NCI-H2107 treated with DMSO at 0.1 percent for 48 hours (cell line): Measurements from ENCODE around the gene RITA1.
A peak's percentile ranks its signal among the peaks of the same experiment; 100 is the strongest.
"Not testable (repeated sequence)": the region's sequence is repeated elsewhere in the genome, so short reads cannot be mapped to it uniquely, and the experiment has no call there.

Experiments used
- DNase-seq: peaks from one replicate; lab custom pipeline; 2025; ENCODE audit not compliant: unreplicated experiment; lab: John Stamatoyannopoulos, UW

The RITA1 gene

DNA sequence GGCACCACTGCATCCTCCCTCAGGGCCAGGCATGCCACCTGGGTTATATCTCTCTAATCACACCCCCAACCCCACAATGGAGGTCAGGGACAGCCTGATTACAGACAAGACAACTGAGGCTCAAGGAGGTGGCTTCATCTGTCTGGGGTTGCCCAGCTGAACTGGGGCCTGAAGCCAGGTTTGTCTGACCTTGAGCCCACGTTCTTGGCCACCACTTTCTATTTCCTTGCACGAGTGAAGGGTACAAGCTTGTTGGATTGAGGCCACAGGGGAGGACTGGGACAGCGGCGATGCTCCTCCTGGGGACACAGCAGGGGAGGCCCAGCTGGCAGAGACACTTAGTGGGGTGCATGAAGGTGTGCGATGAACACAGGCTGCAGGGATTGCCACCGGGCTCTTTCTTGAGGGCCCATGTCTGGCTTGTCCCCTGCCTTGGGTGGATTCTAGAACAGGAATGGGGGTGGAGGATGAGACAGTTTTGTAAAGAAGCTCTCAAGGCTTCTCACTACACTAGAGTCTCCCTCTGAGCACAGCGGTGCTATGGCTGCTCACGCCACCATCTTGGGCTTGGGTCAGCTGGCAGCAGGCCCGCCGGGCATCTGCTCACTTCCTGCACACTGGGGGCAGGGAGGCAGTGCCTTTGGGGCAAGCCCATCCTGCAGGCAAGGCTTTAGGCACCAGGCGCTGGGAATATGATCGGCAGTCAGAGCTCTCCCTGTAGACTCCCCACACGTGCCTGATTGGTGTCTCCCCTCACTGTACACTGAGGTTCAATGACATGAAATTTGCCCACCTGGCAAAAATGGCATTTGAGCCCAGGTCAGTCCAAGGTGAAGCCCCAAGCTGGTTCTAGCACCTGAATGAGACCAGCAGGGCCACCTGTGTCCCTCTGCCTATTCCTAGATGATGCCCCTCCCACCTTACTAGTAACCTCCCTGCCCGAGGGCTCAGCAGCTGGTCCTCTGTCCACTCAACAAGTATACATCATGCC is 16.0 kb downstream of the RITA1 start:
- DNase-seq, result no peak

DNA sequence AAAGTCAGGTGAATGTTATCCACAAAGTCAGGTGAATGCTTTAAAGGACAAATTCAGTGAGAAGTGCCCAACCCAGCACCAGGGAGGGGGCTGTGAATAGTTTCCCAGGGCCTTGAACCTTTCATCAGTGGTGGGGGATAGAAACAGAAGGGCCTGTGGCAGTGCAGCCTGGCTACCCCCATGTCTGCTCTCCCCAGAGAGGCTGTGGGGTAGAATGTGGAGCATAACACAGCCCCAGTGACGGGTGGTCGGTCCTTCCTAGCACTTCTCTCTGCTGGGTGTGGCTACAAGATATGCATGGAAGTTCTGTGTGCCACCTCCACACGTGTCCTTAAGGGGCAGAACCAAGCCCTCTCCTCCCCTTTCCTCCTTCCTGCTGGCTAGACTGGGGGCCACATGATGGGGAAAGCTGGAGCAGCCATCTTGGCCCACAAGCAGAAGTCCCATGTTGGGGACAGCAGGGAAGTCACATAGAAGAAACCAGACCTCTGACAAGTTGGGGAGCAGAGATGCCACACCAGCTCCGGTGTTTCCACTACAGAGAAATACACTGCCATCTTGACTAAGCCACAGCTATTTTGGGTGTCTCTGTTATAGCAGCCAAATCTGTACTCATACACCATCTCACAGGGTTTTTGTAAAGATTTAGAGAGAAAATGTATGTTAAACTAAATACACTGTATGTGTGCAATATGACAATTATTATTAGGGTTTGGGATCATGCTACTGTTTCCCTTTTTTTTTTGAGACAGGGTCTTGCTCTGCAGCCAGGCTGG is 17.0 kb downstream of the RITA1 start:
- DNase-seq, result no peak

DNA sequence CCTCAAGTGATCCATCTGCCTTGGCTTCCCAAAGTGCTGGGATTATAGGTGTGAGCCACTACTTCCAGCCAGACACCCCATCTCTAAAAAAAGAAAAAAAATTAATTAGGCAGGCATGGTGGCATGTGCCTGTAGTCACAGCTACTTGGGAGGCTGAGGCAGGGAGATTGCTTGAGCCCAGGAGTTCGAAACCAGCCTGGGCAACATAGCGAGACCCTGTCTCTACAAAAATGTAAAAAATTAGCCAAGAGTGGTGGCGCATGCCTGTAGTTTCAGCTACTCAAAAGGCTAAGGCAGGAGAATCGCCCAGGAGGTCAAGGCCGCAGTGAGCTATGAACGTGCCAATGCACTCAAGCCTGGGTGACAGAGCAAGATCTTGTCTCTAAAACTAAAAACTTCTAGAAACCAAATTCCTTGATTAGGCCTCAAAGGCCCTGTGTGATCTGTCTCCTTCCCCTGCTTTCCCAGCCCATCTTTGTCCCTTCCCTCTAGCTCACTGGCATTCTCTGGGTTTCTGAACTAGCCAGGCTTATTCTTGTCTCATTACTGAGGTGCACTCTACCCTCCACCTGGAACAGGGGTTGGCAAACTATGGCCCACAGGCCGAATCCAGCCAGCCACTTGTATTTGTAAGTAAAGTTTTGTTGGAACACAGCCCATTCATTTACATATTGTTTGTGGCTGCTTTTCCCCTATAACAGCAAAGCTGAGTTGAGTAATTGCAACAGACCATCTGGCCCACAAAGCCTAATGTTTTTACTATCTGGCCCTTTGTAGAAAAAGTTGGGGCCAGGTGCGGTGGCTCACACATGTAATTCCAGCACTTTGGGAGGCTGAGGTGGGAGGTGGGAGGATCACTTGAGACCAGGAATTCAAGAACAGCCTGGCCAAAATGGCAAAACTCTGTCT is 18.6 kb downstream of the RITA1 start:
- DNase-seq, result no peak

DNA sequence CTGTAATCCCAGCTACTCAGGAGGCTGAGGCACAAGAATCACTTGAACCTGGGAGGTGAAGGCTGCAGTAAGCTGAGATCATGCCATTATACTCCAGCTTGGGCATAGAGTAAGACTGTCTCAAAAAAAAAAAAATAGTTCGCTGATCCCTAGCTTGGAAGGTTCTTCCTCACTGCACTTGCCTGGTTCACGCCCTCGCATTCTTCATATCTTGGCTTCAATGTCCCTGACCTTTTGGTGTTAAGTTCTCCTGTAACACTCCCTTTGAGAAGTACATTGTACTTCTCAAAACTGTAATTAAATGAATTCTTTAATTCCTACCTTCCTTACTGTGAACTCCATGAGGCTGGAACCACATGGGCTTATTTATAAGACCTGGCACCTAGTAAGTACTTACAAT is 19.3 kb downstream of the RITA1 start:
- DNase-seq, result no peak

DNA sequence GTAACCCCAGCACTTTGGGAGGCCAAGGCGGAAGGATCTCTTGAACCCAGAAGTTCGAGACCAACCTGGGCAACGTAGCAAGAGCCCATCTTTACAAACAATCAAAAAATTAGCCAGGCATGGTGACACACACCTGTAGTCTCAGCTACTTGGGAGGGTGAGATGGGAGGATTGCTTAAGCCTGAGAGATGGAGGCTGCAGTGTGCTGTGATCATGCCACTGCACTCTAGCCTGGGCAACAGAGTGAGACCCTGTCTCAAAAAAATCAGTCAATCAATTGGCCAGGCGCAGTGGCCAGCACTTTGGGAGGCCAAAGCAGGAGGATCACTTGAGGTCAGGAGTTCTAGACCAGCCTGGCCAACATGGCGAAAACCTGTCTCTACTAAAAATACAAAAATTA is 21.3 kb downstream of the RITA1 start:
- not testable (repeated sequence) for DNase-seq

DNA sequence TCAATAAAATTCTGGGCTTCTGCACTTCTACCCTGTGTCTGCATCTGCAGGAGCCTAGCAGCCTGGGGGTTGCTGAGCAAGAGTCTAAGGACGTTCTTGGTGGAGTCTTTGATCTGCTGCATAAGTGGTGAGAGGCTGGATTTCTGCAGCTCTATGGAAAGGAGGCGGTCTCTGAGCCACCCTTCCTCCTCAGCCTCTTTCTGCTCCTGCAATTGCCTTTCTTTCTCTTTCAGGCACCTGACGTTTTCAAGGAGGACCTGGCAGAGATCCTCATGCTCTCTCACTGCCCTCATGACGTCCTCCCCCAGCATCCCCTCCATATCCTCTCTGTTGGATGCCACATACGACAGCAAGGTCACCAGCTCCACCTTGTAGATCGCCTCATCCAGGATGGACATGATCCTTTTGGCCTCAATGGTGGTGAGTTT is 22.1 kb downstream of the RITA1 start:
- no peak for DNase-seq

DNA sequence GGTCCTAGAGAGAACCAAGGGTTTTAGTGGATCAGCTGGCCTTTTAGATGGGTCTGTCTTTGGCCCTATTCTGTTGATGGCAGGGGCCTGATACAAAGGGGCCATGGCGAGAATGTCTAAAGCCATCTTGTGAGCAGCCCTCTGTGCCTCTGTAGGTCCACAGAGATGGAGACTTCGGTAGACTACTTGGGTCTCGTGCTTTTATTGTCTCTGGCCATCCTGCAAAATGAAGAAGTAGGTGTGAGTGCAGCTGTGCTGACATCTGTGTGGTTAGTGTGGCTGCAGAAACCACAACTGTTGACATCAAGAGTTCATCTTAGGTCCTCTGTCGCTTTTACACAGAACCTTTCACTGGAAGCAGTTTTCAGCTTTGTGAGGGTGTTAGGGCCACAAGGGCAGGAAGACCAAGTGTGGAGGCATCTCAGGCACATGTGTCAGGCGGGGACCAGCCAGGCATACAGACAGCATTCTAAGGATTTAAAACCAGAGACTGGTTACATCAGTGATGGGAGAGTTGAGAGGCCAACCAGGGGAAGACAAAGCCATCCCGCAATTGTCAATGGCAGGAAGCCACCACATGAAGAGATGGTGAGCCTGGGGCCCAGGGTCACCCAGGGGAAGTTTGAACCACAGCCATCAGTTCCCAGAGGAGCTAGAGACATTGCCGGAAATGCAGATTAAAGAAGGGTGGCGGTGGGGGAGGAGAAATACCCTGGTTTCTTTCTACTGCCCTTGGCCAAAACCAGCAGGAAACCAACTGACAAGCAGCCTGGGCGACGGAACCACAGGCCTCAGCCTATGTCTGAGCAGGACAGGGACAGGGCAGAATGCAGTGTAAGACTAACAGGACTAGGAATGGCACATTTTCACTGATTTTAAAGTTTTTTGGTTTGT is 22.8 kb downstream of the RITA1 start:
- no peak for DNase-seq

DNA sequence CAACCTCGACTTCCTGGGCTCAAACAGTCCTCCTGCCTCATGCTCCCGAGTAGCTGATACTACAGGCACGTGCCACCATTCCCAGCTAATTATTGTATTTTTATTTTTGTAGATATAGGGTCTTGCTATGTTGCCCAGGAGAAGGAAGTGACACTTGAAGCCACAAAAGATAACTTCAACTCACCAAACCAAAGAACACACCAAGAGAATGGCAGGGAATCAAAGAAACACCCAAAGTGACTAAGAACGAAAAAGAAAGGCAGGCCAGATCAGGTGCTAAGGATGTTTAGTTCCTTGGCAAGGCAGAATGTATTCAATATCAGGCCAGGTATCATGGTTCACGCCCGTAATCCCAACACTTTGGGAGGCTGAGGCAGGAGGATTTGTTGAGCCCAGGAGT is 25.6 kb downstream of the RITA1 start:
- no peak for DNase-seq

DNA sequence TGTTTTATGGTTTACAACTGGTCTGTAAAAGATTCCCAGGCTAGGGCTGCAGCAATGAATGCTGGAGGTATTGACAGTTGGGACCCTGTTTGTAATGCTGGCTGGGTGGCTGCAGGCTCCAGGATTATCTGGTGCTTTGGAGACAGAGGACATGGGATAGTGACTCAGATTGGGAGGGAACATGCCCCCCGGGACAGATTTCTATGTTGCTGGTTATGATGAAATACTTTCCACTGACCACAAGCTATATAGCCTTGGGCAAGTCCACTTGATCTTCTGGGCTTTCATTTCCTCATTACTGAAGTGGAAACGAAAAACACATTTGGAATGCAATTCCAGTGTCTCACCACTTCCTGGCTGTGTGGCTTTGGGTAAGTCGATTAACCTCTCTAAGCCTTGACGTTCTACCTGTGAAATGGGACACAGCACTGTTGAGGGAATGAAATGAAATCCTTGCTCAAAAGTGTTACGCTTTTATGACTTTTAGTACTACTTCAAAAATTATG is 29.4 kb downstream of the RITA1 start:
- no peak for DNase-seq

DNA sequence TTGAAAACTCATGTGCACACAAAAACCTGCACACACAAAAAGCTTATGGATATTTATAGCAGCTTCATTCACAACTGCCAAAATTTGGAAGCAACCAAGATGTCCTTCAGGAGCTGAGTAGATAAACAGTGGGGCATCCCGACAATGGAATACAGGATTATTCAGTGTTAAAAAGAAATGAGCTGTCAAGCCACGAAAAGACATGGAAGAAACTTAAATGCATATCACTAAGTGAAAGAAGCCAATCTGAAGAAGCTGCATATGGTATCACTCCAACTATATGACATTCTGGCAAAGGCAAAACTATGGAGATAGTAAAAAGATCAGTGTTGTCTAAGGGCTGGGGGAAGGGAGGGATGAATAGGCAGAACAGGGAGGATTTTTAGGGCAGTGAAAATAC is 30.5 kb downstream of the RITA1 start:
- no peak for DNase-seq

DNA sequence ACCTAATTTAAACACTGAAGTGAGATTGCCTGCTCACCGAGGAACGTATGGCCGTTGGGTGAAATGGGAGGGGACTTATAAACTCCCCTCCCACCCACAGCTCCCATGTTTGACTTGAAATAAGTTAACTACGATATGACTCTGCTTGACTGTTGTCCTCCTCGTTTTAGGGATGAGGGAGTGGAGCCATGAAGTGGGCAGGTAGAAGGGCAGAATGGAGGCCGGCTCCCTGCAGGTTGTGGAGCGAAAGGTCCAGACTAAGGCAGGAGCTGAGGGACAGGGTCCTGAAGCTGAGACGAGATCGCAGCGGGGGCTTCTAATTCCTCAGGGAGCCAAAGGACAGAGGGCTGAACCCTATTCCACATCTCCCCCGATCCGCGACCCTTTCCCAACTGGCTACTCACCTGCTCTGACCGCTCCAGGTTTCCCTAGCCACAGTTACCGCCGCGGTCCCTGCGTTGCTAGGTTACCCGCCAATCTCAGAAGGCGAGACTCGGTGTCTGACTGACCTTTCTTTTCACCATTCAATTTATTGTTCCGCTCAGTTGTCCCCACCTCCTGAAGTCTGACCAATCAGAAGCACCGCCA is 35.2 kb downstream of the RITA1 start:
- no peak for DNase-seq

DNA sequence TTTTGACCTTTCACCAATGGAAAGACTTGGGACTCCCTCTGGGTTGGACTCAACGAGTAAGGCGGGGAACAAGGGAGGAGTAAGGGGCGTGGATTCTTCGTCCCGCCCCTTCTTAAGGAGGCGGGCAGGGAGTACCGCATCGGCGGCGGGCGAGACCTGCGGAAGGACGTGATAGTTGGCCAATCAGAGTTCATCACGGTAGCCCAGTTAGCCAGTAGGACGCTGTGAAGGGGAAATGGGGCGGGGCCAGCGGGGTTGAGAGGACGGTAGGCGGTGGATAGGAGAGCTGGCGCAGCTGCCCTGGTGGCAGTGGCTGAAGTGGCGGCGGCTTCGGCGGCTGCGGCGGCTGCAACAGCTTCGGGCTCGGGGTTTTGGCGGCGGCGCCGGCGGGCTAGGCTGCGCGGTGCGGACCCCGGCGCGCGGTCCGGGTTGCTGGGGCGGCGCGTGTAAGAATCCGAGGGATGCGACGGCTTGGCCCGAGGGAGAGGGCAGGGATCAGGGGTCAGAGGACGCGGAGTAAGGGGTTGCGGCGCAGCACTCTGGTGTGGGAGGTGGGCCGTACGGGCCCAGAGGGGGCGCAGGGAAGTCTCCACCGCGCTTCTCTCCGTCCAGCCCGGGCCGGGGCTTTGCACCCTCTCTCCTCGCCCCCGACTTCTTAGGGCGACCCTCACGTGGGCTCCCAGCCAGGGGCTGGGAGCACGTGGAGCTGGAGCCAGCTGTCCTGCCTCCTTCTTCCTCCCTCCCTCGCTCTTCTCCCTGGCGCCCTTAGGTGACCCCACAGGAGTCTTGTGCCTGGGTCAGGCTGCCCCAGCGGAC is 35.9 kb downstream of the RITA1 start, which contains the start of gene TPCN1:
TPCN1 (plus strand) TSS at position 284 of the 816 bp plus-strand sequence. CDS start 5,389 bp downstream, outside the sequence.
- peak; percentile 100 for DNase-seq

DNA sequence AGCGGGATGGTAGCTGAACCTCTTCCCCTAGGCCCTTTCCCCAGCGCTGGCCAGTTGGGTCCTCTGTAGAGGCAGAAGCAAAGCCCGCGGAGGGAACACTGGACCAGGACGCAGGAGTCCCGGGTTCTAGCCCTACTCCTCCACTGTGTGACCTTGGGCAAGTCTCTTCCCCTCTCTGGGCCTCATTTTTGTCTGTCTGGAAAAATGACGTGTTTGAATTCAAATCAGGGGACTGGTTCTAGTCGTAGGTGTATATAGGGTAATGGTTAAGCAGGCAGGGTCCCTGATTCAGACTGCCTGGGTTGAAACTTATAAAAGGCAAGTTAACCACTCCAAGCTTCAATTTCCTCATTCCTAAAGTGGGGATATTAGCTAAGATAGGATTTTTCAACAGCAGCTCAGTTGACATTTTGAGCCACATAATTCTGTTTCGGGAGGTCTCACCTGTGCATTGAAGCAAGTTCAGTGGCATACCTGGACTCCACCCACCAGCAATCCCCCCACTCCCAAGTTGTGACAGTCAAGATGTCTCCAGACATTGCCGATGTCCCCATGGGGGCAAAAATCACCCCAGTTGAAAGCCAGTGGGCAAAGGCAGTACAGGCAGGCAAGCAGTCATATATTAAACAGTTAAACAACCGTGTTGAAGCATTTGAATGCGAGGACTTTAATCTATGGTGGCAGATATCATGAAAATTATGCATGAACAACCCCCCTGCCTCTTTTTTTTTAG is 36.6 kb downstream of the RITA1 start:
- DNase-seq, result no peak

DNA sequence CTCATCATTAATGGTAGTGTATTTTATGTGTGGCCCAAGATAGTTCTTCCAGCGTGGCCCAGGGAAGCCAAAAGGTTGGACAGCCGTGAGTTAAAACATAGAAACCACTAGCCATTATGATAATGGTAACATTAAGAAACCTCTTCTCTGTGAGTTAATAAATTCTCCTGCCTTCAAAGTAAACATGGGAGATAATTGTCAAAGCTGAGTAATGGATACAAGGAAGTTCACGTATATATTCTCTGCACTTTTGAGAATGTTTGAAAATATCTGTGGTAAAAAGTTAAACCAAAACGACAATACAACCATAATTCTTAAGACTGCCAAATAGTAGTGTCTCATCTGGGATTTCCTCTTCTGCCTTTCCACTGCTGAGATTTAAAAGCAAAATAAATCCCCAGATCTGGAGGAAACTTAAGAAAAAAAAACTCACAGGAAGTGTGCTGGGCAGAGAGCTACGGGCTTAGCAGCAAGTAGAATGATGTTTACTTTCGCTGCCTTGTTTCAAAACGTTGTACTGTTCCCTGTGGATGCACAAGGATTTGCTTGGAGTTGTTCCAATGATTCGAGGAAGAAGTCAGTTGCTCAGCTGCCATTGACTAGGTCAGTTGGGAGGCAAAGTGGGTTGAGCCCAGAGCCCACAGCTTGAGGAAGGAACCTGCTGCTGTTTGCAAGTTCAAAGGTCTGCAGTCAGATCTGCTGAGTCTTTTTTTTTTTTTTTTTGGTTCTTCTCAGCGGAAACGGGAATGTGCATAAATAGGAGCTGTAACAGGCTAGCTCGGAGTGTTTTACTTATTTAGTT is 37.4 kb downstream of the RITA1 start:
- peak; percentile 68 for DNase-seq

DNA sequence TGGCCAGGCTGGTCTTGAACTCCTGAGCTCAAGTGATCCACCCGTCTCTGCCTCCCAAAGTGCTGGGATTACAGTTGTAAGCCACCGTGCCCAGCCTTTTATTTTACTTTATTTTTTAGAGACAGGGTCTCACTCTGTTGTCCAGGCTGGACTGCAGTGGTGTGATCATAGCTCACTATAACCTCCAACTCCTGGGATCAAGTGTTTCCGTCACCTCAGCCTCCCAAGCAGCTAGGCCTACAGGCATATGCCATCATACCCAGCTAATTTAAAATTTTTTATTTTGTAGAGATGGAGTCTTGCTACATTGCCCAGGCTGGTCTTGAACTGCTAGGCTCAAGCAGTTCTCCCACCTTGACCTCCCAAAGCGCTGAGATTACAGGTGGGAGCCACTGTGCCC is 39.4 kb downstream of the RITA1 start:
- DNase-seq, result no peak

DNA sequence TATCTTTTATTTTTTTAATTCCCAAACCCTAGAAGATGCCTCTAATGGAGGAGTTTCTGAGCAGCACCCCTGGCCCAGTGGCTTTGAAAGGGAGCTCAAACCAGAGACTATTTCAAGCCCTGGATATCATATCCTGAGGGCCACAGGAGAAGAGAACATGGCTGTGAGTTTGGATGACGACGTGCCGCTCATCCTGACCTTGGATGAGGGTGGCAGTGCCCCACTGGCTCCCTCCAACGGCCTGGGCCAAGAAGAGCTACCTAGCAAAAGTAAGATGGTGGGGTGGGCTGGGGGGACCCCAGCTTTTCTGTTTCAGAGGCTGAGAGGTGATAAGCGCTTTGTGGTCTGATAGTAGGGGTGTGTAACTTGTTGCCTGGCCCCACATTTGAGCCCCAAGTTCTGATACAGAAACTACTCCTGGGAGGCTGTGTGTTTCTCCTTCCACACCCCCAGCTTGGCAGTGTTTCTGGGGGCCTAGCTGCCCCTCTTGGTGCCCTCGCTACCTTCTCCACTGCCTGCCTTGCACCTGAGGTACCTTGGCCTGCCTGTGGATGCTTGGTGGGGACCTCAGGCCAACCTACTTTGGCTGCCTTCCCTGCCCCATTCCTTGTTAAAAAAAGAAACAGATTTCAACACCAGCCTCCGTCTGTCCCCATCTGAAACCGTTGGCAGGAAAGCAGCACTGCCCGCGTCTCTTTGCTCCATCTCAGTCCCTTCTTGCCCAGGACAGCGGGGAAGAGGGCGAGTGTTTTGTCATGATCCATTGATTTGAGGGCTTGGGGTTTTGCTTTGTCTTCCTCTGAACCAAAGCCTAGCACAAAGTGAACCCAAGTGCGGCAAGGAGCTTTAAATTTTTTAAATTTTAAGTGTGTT is 41.4 kb downstream of the RITA1 start:
- no peak for DNase-seq
